MM.1S (cell line): Measurements from ENCODE around the gene SPTBN1.

Source experiments
- CTCF ChIP-seq: fragments of 300-600 bp; sonication (generic); IDR thresholded peaks from 2 replicates; pipeline ENCODE4 v1.5.1; 2016; ENCODE audit warnings: antibody characterized with exemption, low read length, mixed read lengths
- EZH2 ChIP-seq: fragments of 300-600 bp; sonication (generic); optimal IDR thresholded peaks from 2 replicates; pipeline ENCODE3; 2017; ENCODE audit warnings: low read depth, mild to moderate bottlenecking, antibody characterized with exemption, low read length, mixed read lengths

GRCh38 chr2:54477896-54478295 lies 21.8 kb downstream of the SPTBN1 start:
- TF ChIP-seq CTCF = no peak
- TF ChIP-seq EZH2 = no peak
